ENCODE measurements around the gene CMKLR1. TPM values are rescaled to one million over a fixed set of nuclear protein-coding genes. Genes with fewer than 3 reads are reported as not detected.

Gene CMKLR1
- total and polyA plus RNA-seq, 2 donors (not counting 1 experiment from before 2014, with no cell fraction given) = 0.82 TPM; not detected in 1

DNA sequence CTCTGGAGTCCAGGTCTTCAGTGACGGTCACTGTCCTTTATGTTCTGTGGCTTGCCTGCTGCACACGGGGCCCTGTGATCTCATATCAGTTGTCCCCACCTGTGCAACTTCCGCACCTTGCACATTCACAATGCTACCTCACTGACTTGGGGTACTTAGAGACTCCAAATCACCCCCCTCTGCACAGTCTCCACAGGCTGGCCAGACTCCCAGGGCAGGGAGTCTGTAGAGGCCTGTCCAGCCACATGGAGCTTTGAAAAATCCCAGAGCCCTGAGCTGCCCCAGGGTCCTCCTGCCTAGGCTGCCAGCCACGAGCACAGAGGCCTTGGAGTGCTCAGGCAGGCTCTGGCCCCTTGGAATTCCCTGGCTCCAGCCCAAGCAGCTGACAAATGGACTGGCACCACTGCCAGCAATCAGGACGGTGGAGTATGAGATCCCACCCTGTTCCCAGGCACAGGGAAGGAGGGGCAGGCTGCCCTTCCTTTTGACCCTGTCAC, 26.4 kb downstream of the CMKLR1 start:
- Histone ChIP-seq H3K27me3 (ENCODE audit: control insufficient read depth, insufficient read depth, low read length) (no peaks in the 10 kb centered on the region), H3K79me2 (ENCODE audit: control insufficient read depth, insufficient read depth, low read length) (no peaks in the 10 kb centered on the region), H3K9ac (ENCODE audit: insufficient read depth, low read length) (no peak overlapping the region), H3K9me3 (ENCODE audit: control insufficient read depth, insufficient read depth, low read depth, low read length) (no peaks in the 10 kb centered on the region), H2AFZ (ENCODE audit: low read length) (no peak overlapping the region), H3K27ac (ENCODE audit: insufficient read depth, low read length) (no peak overlapping the region), H3K36me3 (ENCODE audit: control insufficient read depth, insufficient read depth, low read length) (no peaks in the 10 kb centered on the region), H4K20me1 (ENCODE audit: control insufficient read depth, extremely low read depth, insufficient read depth, low read length) (no peaks in the 10 kb centered on the region), H3K4me2 (ENCODE audit: extremely low read depth, insufficient read depth, low read length) (no peak overlapping the region), H3K4me3 (replicated peaks in 1 of 4; ENCODE audit: control extremely low read depth in 1 of 4, insufficient read depth in 1 of 4, low read depth in 3 of 4, low read length in 4 of 4) (no peak overlapping the region), H3K4me1 (ENCODE audit: control insufficient read depth, extremely low read depth, insufficient read depth, low read length) (no peaks in the 10 kb centered on the region)
- DNase-seq (ENCODE audit: low read depth in 2 of 2) = no peak
- TF ChIP-seq EZH2 (IDR thresholded peaks at IDR 0.05; ENCODE audit: low read length, missing control alignments) = no peak
- TF ChIP-seq, protein P1, sequence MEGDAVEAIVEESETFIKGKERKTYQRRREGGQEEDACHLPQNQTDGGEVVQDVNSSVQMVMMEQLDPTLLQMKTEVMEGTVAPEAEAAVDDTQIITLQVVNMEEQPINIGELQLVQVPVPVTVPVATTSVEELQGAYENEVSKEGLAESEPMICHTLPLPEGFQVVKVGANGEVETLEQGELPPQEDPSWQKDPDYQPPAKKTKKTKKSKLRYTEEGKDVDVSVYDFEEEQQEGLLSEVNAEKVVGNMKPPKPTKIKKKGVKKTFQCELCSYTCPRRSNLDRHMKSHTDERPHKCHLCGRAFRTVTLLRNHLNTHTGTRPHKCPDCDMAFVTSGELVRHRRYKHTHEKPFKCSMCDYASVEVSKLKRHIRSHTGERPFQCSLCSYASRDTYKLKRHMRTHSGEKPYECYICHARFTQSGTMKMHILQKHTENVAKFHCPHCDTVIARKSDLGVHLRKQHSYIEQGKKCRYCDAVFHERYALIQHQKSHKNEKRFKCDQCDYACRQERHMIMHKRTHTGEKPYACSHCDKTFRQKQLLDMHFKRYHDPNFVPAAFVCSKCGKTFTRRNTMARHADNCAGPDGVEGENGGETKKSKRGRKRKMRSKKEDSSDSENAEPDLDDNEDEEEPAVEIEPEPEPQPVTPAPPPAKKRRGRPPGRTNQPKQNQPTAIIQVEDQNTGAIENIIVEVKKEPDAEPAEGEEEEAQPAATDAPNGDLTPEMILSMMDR (conservative IDR thresholded peaks at IDR 0.05 in 1 of 2, IDR thresholded peaks at IDR 0.05 in 1 of 2; ENCODE audit: low read depth in 1 of 2, low read length in 2 of 2) = no peak

DNA sequence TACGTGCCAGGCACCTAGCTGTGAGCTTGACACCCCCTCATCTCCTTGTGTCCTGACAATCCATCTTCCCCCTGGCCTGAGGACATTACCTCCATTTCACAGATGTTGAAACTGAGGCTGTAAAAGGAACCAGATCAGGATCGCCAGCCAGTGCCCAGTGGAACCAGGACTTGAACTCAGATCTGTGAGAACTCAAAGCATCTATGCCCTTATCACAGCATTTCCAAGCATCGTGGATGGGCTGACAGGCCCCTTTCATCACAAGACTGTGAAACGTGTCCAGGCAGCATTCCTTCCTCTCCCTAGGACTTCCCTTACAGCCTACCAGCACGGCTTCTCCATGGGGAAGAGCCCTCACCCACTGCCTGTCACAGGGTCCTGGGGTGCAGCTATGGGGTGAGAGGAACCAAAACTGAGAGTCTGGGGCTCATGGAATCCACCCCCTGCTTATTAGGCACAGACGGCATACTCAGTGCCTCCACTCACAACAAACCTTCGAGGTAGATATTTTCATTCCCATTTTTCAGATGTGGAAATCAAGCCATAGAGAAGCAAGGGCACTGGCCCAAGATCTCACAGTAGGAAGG, 26.9 kb downstream of the CMKLR1 start:
- no peaks in the 10 kb centered on the region for H3K79me2 ChIP-seq (ENCODE audit: control insufficient read depth, insufficient read depth, low read length)
- no peak overlapping the region for H3K27ac ChIP-seq (ENCODE audit: insufficient read depth, low read length)
- no peak overlapping the region for H3K4me3 ChIP-seq (replicated peaks in 1 of 4; ENCODE audit: control extremely low read depth in 1 of 4, insufficient read depth in 1 of 4, low read depth in 3 of 4, low read length in 4 of 4)
- no peaks in the 10 kb centered on the region for H3K36me3 ChIP-seq (ENCODE audit: control insufficient read depth, insufficient read depth, low read length)
- no peak overlapping the region for H3K9ac ChIP-seq (ENCODE audit: insufficient read depth, low read length)
- H3K27me3 ChIP-seq (ENCODE audit: control insufficient read depth, insufficient read depth, low read length) = no peaks in the 10 kb centered on the region
- H3K4me2 ChIP-seq (ENCODE audit: extremely low read depth, insufficient read depth, low read length) = no peak overlapping the region
- H4K20me1 ChIP-seq (ENCODE audit: control insufficient read depth, extremely low read depth, insufficient read depth, low read length) = no peaks in the 10 kb centered on the region
- H3K9me3 ChIP-seq (ENCODE audit: control insufficient read depth, insufficient read depth, low read depth, low read length) = no peaks in the 10 kb centered on the region
- no peak overlapping the region for H2AFZ ChIP-seq (ENCODE audit: low read length)
- no peak for DNase-seq (ENCODE audit: low read depth in 2 of 2)
- no peak for TF ChIP-seq EZH2 (IDR thresholded peaks at IDR 0.05; ENCODE audit: low read length, missing control alignments)
- TF ChIP-seq, protein P1 (conservative IDR thresholded peaks at IDR 0.05 in 1 of 2, IDR thresholded peaks at IDR 0.05 in 1 of 2; ENCODE audit: low read depth in 1 of 2, low read length in 2 of 2) = no peak
- H3K4me1 ChIP-seq (ENCODE audit: control insufficient read depth, extremely low read depth, insufficient read depth, low read length) = no peaks in the 10 kb centered on the region

DNA sequence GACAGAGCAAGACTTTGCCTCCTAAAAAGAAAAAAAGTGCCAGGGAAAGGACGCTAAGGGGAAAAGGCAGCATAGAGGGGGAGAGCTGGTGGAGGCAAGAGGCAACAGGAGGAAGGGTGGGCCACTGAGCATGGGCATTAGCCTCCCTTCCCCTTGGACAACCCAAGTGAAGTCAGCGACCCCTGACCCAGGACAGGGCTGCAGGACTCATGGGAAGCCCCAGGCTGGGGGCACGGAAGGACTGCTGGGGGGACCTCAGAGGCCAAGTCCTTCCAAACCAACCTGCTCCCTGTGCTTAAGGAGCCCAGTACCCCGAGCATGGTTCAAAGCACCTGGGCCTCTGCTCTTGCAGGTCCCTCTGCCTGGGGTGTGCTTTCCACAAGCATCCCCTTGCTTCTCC, 27.5 kb downstream of the CMKLR1 start:
- Histone ChIP-seq H3K27ac (ENCODE audit: insufficient read depth, low read length) (no peak overlapping the region), H3K4me2 (ENCODE audit: extremely low read depth, insufficient read depth, low read length) (no peak overlapping the region), H3K4me3 (replicated peaks in 1 of 4; ENCODE audit: control extremely low read depth in 1 of 4, insufficient read depth in 1 of 4, low read depth in 3 of 4, low read length in 4 of 4) (no peak overlapping the region), H4K20me1 (ENCODE audit: control insufficient read depth, extremely low read depth, insufficient read depth, low read length) (no peaks in the 10 kb centered on the region), H3K4me1 (ENCODE audit: control insufficient read depth, extremely low read depth, insufficient read depth, low read length) (no peaks in the 10 kb centered on the region), H2AFZ (ENCODE audit: low read length) (no peak overlapping the region), H3K27me3 (ENCODE audit: control insufficient read depth, insufficient read depth, low read length) (no peaks in the 10 kb centered on the region), H3K79me2 (ENCODE audit: control insufficient read depth, insufficient read depth, low read length) (no peaks in the 10 kb centered on the region), H3K9ac (ENCODE audit: insufficient read depth, low read length) (no peak overlapping the region), H3K36me3 (ENCODE audit: control insufficient read depth, insufficient read depth, low read length) (no peaks in the 10 kb centered on the region), H3K9me3 (ENCODE audit: control insufficient read depth, insufficient read depth, low read depth, low read length) (no peaks in the 10 kb centered on the region)
- no peak for DNase-seq (ENCODE audit: low read depth in 2 of 2)
- TF ChIP-seq, protein P1 (conservative IDR thresholded peaks at IDR 0.05 in 1 of 2, IDR thresholded peaks at IDR 0.05 in 1 of 2; ENCODE audit: low read depth in 1 of 2, low read length in 2 of 2) = no peak
- TF ChIP-seq EZH2 (IDR thresholded peaks at IDR 0.05; ENCODE audit: low read length, missing control alignments) = no peak

All from fibroblast of lung (primary cell).